SK-N-SH treated with all-trans-retinoic acid at 6 μM for 48 hours (cell line): ENCODE data around the gene MYOM3.

ENCODE experiments used
- ATAC-seq: fragments of 200-7000 bp; cut with Tn5 transposase; 3 replicates; pipeline ENCODE4 v1.9.1; 2020; ENCODE audit warnings: mild to moderate bottlenecking, moderate library complexity
- ARNTL ChIP-seq: fragments of 450-650 bp; formaldehyde crosslinking; IDR thresholded peaks from 2 replicates; pipeline ENCODE4 v1.5.0; 2020; ENCODE audit warnings: low read depth, mild to moderate bottlenecking, moderate library complexity, borderline replicate concordance
- BACH2 ChIP-seq: fragments of 250-450 bp; sonication (Bioruptor Pico); IDR thresholded peaks from 2 replicates; pipeline ENCODE4 v1.9.0; 2021; ENCODE audit warnings: mild to moderate bottlenecking, borderline replicate concordance
- CREB5 ChIP-seq: fragments of 250-450 bp; sonication (Bioruptor Pico); IDR thresholded peaks from 2 replicates; pipeline ENCODE4 v1.5.1; 2020; ENCODE audit warnings: low read depth, mild to moderate bottlenecking, moderate library complexity
- CSDC2 ChIP-seq: fragments of 250-450 bp; sonication (Bioruptor Pico); IDR thresholded peaks from 2 replicates; pipeline ENCODE4 v1.5.0; 2020; ENCODE audit warnings: mild to moderate bottlenecking, moderate library complexity
- CSRNP3 ChIP-seq: fragments of 250-450 bp; sonication (Bioruptor Pico); IDR thresholded peaks from 2 replicates; pipeline ENCODE4 v1.5.1; 2021; ENCODE audit warnings: mild to moderate bottlenecking, moderate library complexity
- ESRRG ChIP-seq: fragments of 250-450 bp; sonication (Bioruptor Pico); IDR thresholded peaks from 2 replicates; pipeline ENCODE4 v1.6.1; 2021; ENCODE audit warnings: mild to moderate bottlenecking
- GLIS3 ChIP-seq: fragments of 250-450 bp; sonication (Bioruptor Pico); IDR thresholded peaks from 2 replicates; pipeline ENCODE4 v1.5.0; 2020; ENCODE audit warnings: mild to moderate bottlenecking, moderate library complexity
- ISL1 ChIP-seq: fragments of 250-450 bp; sonication (Bioruptor Pico); IDR thresholded peaks from 2 replicates; pipeline ENCODE4 v2.1.2; 2022; ENCODE audit warnings: mild to moderate bottlenecking, moderate library complexity
- OSR1 ChIP-seq: fragments of 250-450 bp; sonication (Bioruptor Pico); IDR thresholded peaks from 2 replicates; pipeline ENCODE4 v1.8.0; 2022; ENCODE audit warnings: moderate library complexity, mild to moderate bottlenecking, inconsistent platforms
- PATZ1 ChIP-seq: fragments of 250-450 bp; sonication (Bioruptor Pico); IDR thresholded peaks from 2 replicates; pipeline ENCODE4 v1.8.0; 2020; ENCODE audit warnings: mild to moderate bottlenecking, moderate library complexity, borderline replicate concordance
- POU6F1 ChIP-seq: fragments of 250-450 bp; sonication (Bioruptor Pico); IDR thresholded peaks from 2 replicates; pipeline ENCODE4 v1.8.0; 2021; ENCODE audit warnings: low read depth, mild to moderate bottlenecking, moderate library complexity, borderline replicate concordance
- PPARA ChIP-seq: fragments of 250-450 bp; sonication (Bioruptor Pico); IDR thresholded peaks from 2 replicates; pipeline ENCODE4 v1.5.0; 2020; ENCODE audit warnings: mild to moderate bottlenecking, borderline replicate concordance
- RARB ChIP-seq: fragments of 250-450 bp; sonication (Bioruptor Pico); IDR thresholded peaks from 2 replicates; pipeline ENCODE4 v1.8.0; 2021; ENCODE audit warnings: mild to moderate bottlenecking, moderate library complexity
- SNAI2 ChIP-seq: fragments of 250-450 bp; sonication (Bioruptor Pico); IDR thresholded peaks from 2 replicates; pipeline ENCODE4 v1.5.0; 2020; ENCODE audit warnings: mild to moderate bottlenecking, moderate library complexity
- TOX ChIP-seq: fragments of 250-450 bp; sonication (Bioruptor Pico); IDR thresholded peaks from 2 replicates; pipeline ENCODE4 v1.8.0; 2021; ENCODE audit warnings: mild to moderate bottlenecking, moderate library complexity, borderline replicate concordance
- TSHZ2 ChIP-seq: fragments of 250-450 bp; sonication (Bioruptor Pico); IDR thresholded peaks from 2 replicates; pipeline ENCODE4 v1.5.0; 2020; ENCODE audit warnings: mild to moderate bottlenecking, moderate library complexity
- ZC3H10 ChIP-seq: fragments of 250-450 bp; sonication (Bioruptor Pico); IDR thresholded peaks from 2 replicates; pipeline ENCODE4 v1.5.1; 2021; ENCODE audit warnings: mild to moderate bottlenecking, moderate library complexity
- ZFP30 ChIP-seq: fragments of 450-650 bp; formaldehyde crosslinking; IDR thresholded peaks from 2 replicates; pipeline ENCODE4 v1.5.0; 2022; ENCODE audit warnings: mild to moderate bottlenecking, moderate library complexity
- ZNF565 ChIP-seq: fragments of 450-650 bp; formaldehyde crosslinking; conservative IDR thresholded peaks from 2 replicates; pipeline ENCODE4 v1.5.0; 2020; ENCODE audit warnings: low read depth, mild to moderate bottlenecking, moderate library complexity
- ZNF70 ChIP-seq: fragments of 450-650 bp; formaldehyde crosslinking; IDR thresholded peaks from 2 replicates; pipeline ENCODE4 v1.5.0; 2020; ENCODE audit warnings: mild to moderate bottlenecking, moderate library complexity
- ZNF8 ChIP-seq: fragments of 450-650 bp; formaldehyde crosslinking; IDR thresholded peaks from 2 replicates; pipeline ENCODE4 v1.5.0; 2020; ENCODE audit warnings: mild to moderate bottlenecking, moderate library complexity

MYOM3 gene

GRCh38 chr1:24075590-24075854, 36.4 kb downstream of the MYOM3 start:
- TF ChIP-seq OSR1 (CRISPR knock-in tag) (no peak), ZNF8 (CRISPR knock-in tag) (no peak), ZNF565 (CRISPR knock-in tag) (no peak)
- no peak for ATAC-seq

GRCh38 chr1:24074817-24075589, 36.9 kb downstream of the MYOM3 start:
- no peak for ATAC-seq
- TF ChIP-seq PPARA (CRISPR knock-in tag) (no peak), ZFP30 (no peak), ZNF8 (CRISPR knock-in tag) (no peak), POU6F1 (no peak), RARB (CRISPR knock-in tag) (no peak), CSDC2 (CRISPR knock-in tag) (no peak), CREB5 (no peak), GLIS3 (no peak), BACH2 (no peak), OSR1 (CRISPR knock-in tag) (no peak), SNAI2 (CRISPR knock-in tag) (no peak), ZNF70 (CRISPR knock-in tag) (no peak), ZC3H10 (no peak), TOX (no peak), CSRNP3 (no peak), ESRRG (CRISPR knock-in tag) (no peak)

GRCh38 chr1:24074196-24074595, 37.7 kb downstream of the MYOM3 start:
- ATAC-seq, result no peak
- no peak for TF ChIP-seq POU6F1
- no peak for TF ChIP-seq ESRRG (CRISPR knock-in tag)
- no peak for TF ChIP-seq CSDC2 (CRISPR knock-in tag)
- no peak for TF ChIP-seq ISL1 (CRISPR knock-in tag)
- TF ChIP-seq TSHZ2, result no peak
- TF ChIP-seq PPARA (CRISPR knock-in tag), result no peak
- TF ChIP-seq BACH2, result no peak
- no peak for TF ChIP-seq GLIS3
- no peak for TF ChIP-seq ZNF8 (CRISPR knock-in tag)
- no peak for TF ChIP-seq ZFP30
- no peak for TF ChIP-seq ARNTL
- no peak for TF ChIP-seq TOX
- TF ChIP-seq CSRNP3, result no peak
- TF ChIP-seq ZNF565 (CRISPR knock-in tag), result no peak
- TF ChIP-seq OSR1 (CRISPR knock-in tag), result no peak
- no peak for TF ChIP-seq PATZ1 (CRISPR knock-in tag)
- no peak for TF ChIP-seq ZC3H10
- no peak for TF ChIP-seq CREB5
- TF ChIP-seq, all 23 proteins: peak for 0
